HEK293 (cell line): Measurements from ENCODE around the gene PILRA.
"Not testable (repeated sequence)": the region's sequence is repeated elsewhere in the genome, so short reads cannot be mapped to it uniquely, and the experiment has no call there.

Experiments
- CTCF ChIA-PET: fragments of 350-600 bp; formaldehyde crosslinking; extraction: SDS; loops from one replicate; lab custom pipeline; 2021; ENCODE audit warnings: antibody characterized with exemption; lab: Yijun Ruan, JAX
- POLR2A ChIA-PET: fragments of 300-600 bp; formaldehyde crosslinking; extraction: SDS; loops from one replicate; lab custom pipeline; 2020; ENCODE audit warnings: antibody characterized with exemption, inconsistent platforms; lab: Yijun Ruan, JAX
- H3K27ac ChIP-seq: fragments of 200-500 bp; sonication (Bioruptor generic); 2 replicates; pipeline ENCODE4 v1.5.1; 2014; ENCODE audit warnings: low read depth, low read length, control low read depth, inconsistent platforms; ENCODE audit errors: extremely low read depth
- H3K36me3 ChIP-seq, 2 experiments: fragments of 200-500 bp in 1 of 2; sonication (Bioruptor generic) in 1 of 2; 1 replicate in 1 of 2; 2 replicates in 1 of 2; pipeline ENCODE4 v1.5.1; 2014 to 2017; ENCODE audit warnings: inconsistent platforms in 2 of 2, low read length in 2 of 2; ENCODE audit not compliant: control insufficient read depth in 2 of 2, insufficient read depth in 1 of 2
- H3K4me1 ChIP-seq: fragments of 200-500 bp; sonication (Bioruptor generic); 2 replicates; pipeline ENCODE4 v1.5.1; 2014; ENCODE audit warnings: mild to moderate bottlenecking, low read length, inconsistent platforms; ENCODE audit not compliant: control insufficient read depth, insufficient read depth
- H3K4me3 ChIP-seq: 2 replicates; pipeline ENCODE4 v1.5.1; 2011; ENCODE audit warnings: low read depth, mild to moderate bottlenecking, control low read depth, low read length, moderate library complexity
- H3K9me3 ChIP-seq: fragments of 200-500 bp; sonication (Bioruptor generic); 2 replicates; pipeline ENCODE4 v1.5.1; 2014; ENCODE audit warnings: low read depth, low read length, inconsistent platforms; ENCODE audit not compliant: control insufficient read depth, insufficient read depth
- BCL11B ChIP-seq: fragments of 450-650 bp; formaldehyde crosslinking; IDR thresholded peaks from 2 replicates; pipeline ENCODE4 v1.5.1; 2016; ENCODE audit warnings: low read depth, missing biosample characterization, missing genetic modification characterization
- EGR2 ChIP-seq: fragments of 450-650 bp; formaldehyde crosslinking; IDR thresholded peaks from 2 replicates; pipeline ENCODE4 v1.5.1; 2016; ENCODE audit warnings: low read depth, missing biosample characterization, missing genetic modification characterization
- IKZF3 ChIP-seq: fragments of 450-650 bp; IDR thresholded peaks from 2 replicates; pipeline ENCODE4 v1.5.0; 2018; ENCODE audit warnings: missing biosample characterization, mild to moderate bottlenecking, missing genetic modification characterization, moderate library complexity
- KLF8 ChIP-seq: fragments of 450-650 bp; formaldehyde crosslinking; IDR thresholded peaks from 2 replicates; pipeline ENCODE4 v1.5.1; 2016; ENCODE audit warnings: missing biosample characterization, missing genetic modification characterization
- MYNN ChIP-seq: fragments of 450-650 bp; formaldehyde crosslinking; IDR thresholded peaks from 2 replicates; pipeline ENCODE4 v1.5.1; 2016; ENCODE audit warnings: missing biosample characterization, missing genetic modification characterization, borderline replicate concordance
- ZFHX2 ChIP-seq: fragments of 450-650 bp; formaldehyde crosslinking; conservative IDR thresholded peaks from 2 replicates; pipeline ENCODE4 v1.5.1; 2016; ENCODE audit warnings: missing biosample characterization, missing genetic modification characterization
- ZNF146 ChIP-seq: fragments of 450-650 bp; formaldehyde crosslinking; IDR thresholded peaks from 2 replicates; pipeline ENCODE4 v1.5.1; 2016; ENCODE audit warnings: missing biosample characterization, missing genetic modification characterization
- ZNF558 ChIP-seq: fragments of 450-650 bp; formaldehyde crosslinking; IDR thresholded peaks from 2 replicates; pipeline ENCODE4 v1.5.1; 2016; ENCODE audit warnings: missing biosample characterization, missing genetic modification characterization
- ZNF664 ChIP-seq: fragments of 450-650 bp; formaldehyde crosslinking; IDR thresholded peaks from 2 replicates; pipeline ENCODE4 v1.5.1; 2016; ENCODE audit warnings: missing biosample characterization, missing genetic modification characterization
- ZNF785 ChIP-seq: fragments of 450-650 bp; formaldehyde crosslinking; IDR thresholded peaks from 2 replicates; pipeline ENCODE4 v1.5.1; 2016; ENCODE audit warnings: missing biosample characterization, missing genetic modification characterization
- ZNF791 ChIP-seq: fragments of 450-650 bp; formaldehyde crosslinking; IDR thresholded peaks from 2 replicates; pipeline ENCODE4 v1.5.1; 2016; ENCODE audit warnings: missing biosample characterization, missing genetic modification characterization
- ZSCAN23 ChIP-seq: fragments of 450-650 bp; formaldehyde crosslinking; IDR thresholded peaks from 2 replicates; pipeline ENCODE4 v1.5.1; 2016; ENCODE audit warnings: missing biosample characterization, missing genetic modification characterization
- TF ChIP-seq, protein P1 (sequence below): fragments of 450-650 bp; formaldehyde crosslinking; IDR thresholded peaks from 2 replicates; pipeline ENCODE4 v1.5.1; 2016; ENCODE audit warnings: missing biosample characterization, missing genetic modification characterization

Gene PILRA

DNA sequence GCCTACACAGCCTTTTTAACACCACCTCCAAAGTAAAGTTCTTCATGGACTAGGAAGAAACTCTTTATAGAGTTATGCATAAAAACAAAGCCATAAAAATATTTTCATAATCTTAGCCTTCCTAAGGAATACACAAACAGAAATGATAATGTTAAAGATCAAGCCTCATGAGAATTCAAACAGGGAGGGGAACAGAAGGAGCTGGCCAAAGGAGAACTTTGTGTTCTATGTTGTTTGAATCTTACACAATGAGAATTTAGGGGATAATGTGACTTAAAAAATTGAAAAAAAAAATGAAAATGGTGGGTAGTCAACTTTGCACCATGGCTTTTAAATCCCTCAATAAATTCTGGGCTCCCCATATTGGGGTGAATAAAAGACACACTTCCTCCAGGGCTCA lies 24.5 kb upstream of the PILRA start:
- 0 out of 2 replicates have a peak, but pooled peaks cover 3% of the 10 kb centered on the region for H3K4me1 ChIP-seq
- ChIA-PET POLR2A (no interaction called here), CTCF (no interaction called here)
- no peak overlapping the region for H3K27ac ChIP-seq
- H3K9me3 ChIP-seq, result no peaks in the 10 kb centered on the region
- H3K36me3 ChIP-seq, result peaks cover 34 to 78% of the 10 kb centered on the region in 2 experiments
- TF ChIP-seq BCL11B (tag by site-specific recombination) (no peak), ZNF558 (no peak), MYNN (no peak), ZNF785 (tag by site-specific recombination) (no peak)
- TF ChIP-seq, protein P1, sequence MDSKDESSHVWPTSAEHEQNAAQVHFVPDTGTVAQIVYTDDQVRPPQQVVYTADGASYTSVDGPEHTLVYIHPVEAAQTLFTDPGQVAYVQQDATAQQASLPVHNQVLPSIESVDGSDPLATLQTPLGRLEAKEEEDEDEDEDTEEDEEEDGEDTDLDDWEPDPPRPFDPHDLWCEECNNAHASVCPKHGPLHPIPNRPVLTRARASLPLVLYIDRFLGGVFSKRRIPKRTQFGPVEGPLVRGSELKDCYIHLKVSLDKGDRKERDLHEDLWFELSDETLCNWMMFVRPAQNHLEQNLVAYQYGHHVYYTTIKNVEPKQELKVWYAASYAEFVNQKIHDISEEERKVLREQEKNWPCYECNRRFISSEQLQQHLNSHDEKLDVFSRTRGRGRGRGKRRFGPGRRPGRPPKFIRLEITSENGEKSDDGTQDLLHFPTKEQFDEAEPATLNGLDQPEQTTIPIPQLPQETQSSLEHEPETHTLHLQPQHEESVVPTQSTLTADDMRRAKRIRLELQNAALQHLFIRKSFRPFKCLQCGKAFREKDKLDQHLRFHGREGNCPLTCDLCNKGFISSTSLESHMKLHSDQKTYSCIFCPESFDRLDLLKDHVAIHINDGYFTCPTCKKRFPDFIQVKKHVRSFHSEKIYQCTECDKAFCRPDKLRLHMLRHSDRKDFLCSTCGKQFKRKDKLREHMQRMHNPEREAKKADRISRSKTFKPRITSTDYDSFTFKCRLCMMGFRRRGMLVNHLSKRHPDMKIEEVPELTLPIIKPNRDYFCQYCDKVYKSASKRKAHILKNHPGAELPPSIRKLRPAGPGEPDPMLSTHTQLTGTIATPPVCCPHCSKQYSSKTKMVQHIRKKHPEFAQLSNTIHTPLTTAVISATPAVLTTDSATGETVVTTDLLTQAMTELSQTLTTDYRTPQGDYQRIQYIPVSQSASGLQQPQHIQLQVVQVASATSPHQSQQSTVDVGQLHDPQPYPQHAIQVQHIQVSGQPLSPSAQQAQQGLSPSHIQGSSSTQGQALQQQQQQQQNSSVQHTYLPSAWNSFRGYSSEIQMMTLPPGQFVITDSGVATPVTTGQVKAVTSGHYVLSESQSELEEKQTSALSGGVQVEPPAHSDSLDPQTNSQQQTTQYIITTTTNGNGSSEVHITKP, result no peak
- H3K4me3 ChIP-seq, result no peak overlapping the region

DNA sequence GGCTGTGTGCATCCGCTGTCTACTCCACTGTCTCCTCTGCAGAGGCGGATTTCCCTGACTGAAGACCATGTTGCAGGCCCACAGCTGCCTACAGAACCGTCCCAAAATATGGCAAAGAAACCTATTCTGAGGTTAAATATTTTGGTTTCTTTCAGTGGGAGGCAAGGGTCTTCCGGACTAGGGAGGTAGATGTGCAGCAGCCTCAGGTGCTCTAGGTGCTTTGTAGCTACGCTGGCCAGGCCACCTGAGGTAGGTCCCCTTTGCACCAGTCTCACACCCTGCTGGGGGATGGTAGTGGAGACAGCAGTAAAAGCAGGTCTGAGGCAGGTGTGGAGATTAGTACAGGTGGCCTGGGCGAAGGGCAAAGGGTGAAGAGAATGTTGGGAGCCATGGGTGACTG lies 23.5 kb upstream of the PILRA start:
- no peak for TF ChIP-seq ZSCAN23 (tag by site-specific recombination)
- TF ChIP-seq ZNF146, result no peak
- TF ChIP-seq ZNF664 (tag by site-specific recombination), result no peak
- TF ChIP-seq KLF8 (tag by site-specific recombination), result no peak
- TF ChIP-seq ZNF791 (tag by site-specific recombination), result no peak
- TF ChIP-seq, all 188 proteins: peak for 0
- Histone ChIP-seq H3K4me1 (0 out of 2 replicates have a peak, but pooled peaks cover under 1% of the 10 kb centered on the region), H3K4me3 (no peak overlapping the region), H3K27ac (no peak overlapping the region), H3K9me3 (no peaks in the 10 kb centered on the region), H3K36me3 (peaks cover 37 to 87% of the 10 kb centered on the region in 2 experiments)
- CTCF ChIA-PET, result no interaction called here
- POLR2A ChIA-PET, result no interaction called here

DNA sequence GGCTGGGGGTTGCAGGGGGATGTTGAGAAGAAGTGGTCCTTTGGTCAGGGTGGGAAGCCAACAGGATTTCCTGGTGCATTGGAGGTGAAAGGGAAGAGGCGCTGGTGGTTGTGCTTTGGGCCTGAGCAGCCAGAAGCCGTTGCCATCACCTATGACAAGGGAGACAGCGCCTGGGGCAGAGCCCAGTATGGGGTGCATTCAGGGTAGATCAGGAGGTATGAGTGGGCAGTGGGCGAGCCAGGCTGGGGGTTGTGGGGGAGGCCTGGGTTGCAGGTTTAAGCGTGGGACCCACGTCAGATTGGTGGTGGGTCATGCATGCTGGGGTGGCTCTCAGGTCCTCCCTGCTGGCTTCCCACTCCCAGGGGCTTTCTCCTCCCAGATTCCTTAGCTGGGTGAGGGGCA lies 21.6 kb upstream of the PILRA start:
- Histone ChIP-seq H3K4me3 (no peak overlapping the region), H3K27ac (no peak overlapping the region), H3K9me3 (no peaks in the 10 kb centered on the region), H3K4me1 (no peaks in the 10 kb centered on the region), H3K36me3 (peaks cover 31 to 93% of the 10 kb centered on the region in 2 experiments)
- CTCF ChIA-PET, result interaction anchor here (0.7 kb wide), 1 partner anchor 60 kb away, joined by 3 read pairs; no protein-coding TSS in a partner anchor
- POLR2A ChIA-PET, result no interaction called here
- TF ChIP-seq IKZF3 (tag by site-specific recombination) (no peak), ZFHX2 (peak; percentile 35; the same call in 1 of the 2 replicates), EGR2 (tag by site-specific recombination) (peak; percentile 68)

DNA sequence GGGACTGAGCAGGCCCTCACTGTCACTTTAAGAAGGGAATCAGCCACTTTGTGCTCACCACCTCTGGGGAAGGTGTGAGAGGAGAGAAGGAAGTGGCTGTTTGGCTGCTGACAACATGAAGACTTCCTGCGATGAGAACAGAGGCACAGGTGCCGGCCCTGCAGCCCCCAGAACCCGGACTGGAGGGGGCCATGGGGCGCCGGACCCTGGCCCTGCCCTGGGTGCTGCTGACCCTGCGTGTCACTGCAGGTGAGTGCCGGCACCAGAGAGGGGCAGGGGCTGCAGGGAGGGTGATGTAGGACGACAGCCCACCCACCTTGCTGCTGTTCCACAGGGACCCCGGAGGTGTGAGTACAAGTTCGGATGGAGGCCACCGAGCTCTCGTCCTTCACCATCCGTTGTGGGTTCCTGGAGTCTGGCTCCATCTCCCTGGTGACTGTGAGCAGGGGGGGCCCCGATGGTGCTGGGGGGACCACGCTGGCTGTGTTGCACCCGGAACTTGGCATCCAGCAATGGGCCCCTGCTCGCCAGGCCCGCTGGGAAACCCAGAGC lies 21.0 kb upstream of the PILRA start:
- CTCF ChIA-PET, result interaction anchor here (0.7 to 0.9 kb wide), 2 partner anchors 8 to 61 kb away, joined by 3 read pairs; no protein-coding TSS in a partner anchor
- H3K27ac ChIP-seq, H3K4me3 ChIP-seq, H3K4me1 ChIP-seq, POLR2A ChIA-PET, H3K9me3 ChIP-seq: not testable (repeated sequence)
- peaks cover 27 to 93% of the 10 kb centered on the region in 2 experiments for H3K36me3 ChIP-seq
